SHP77 treated with DMSO at 0.1 percent for 48 hours (cell line): ENCODE data around the gene CC2D2A.

Experiments used
- DNase-seq: peaks from one replicate; lab custom pipeline; 2025; lab: John Stamatoyannopoulos, UW

Gene CC2D2A

GRCh38 chr4:15469402-15470127 is at the start of gene CC2D2A:
CC2D2A (plus strand) TSS chr4:15469882; CDS start chr4:15475933, 6,051 bp downstream.
- DNase-seq: no peak

GRCh38 chr4:15420642-15421041 is 49.0 kb upstream of the CC2D2A start:
- DNase-seq: no peak

GRCh38 chr4:15423285-15423711 is 46.4 kb upstream of the CC2D2A start:
- no peak for DNase-seq

GRCh38 chr4:15425520-15425919 is 44.2 kb upstream of the CC2D2A start:
- no peak for DNase-seq

- DNase-seq: no peak
Measured at GRCh38 chr4:15427161-15427560, 42.5 kb upstream of the CC2D2A start.

GRCh38 chr4:15427701-15428100 is 42.0 kb upstream of the CC2D2A start, which contains the start of gene C1QTNF7:
C1QTNF7 (plus strand) TSS chr4:15428033; CDS start chr4:15435744, 7,711 bp downstream.
- no peak for DNase-seq

GRCh38 chr4:15428611-15429010 is 41.1 kb upstream of the CC2D2A start:
- DNase-seq: no peak

GRCh38 chr4:15434091-15434490 is 35.6 kb upstream of the CC2D2A start:
- DNase-seq: no peak

- no peak for DNase-seq
Measured at GRCh38 chr4:15434676-15435075, 35.0 kb upstream of the CC2D2A start.

- DNase-seq: no peak
Measured at GRCh38 chr4:15436513-15436912, 33.2 kb upstream of the CC2D2A start.

- DNase-seq: no peak
Measured at GRCh38 chr4:15438939-15439524, 30.6 kb upstream of the CC2D2A start.

GRCh38 chr4:15443371-15444160 is 26.1 kb upstream of the CC2D2A start:
- DNase-seq: no peak

- DNase-seq: no peak
Measured at GRCh38 chr4:15444276-15444675, 25.4 kb upstream of the CC2D2A start.

- no peak for DNase-seq
Measured at GRCh38 chr4:15444879-15445547, 24.7 kb upstream of the CC2D2A start.

GRCh38 chr4:15451181-15451865 is 18.4 kb upstream of the CC2D2A start:
- DNase-seq: no peak

- DNase-seq: no peak
Measured at GRCh38 chr4:15451866-15452765, 17.6 kb upstream of the CC2D2A start.

GRCh38 chr4:15455290-15455689 is 14.4 kb upstream of the CC2D2A start:
- DNase-seq: no peak

GRCh38 chr4:15457406-15458201 is 12.1 kb upstream of the CC2D2A start:
- DNase-seq: no peak

GRCh38 chr4:15458616-15459015 is 11.1 kb upstream of the CC2D2A start:
- DNase-seq: no peak

- DNase-seq: no peak
Measured at GRCh38 chr4:15459706-15460105, 10.0 kb upstream of the CC2D2A start.
